C4-2B (cell line): ENCODE results near the gene MBL2.

Experiments used
- CTCF ChIP-seq: fragments of 450-650 bp; conservative IDR thresholded peaks from 2 replicates; pipeline ENCODE4 v1.5.1; 2017; ENCODE audit warnings: mild to moderate bottlenecking
- ZFX ChIP-seq: fragments of 450-650 bp; IDR thresholded peaks from 2 replicates; pipeline ENCODE4 v1.6.1; 2017

- TF ChIP-seq CTCF: no peak
- no peak for TF ChIP-seq ZFX
Measured at GRCh38 chr10:52785418-52785817, 12.8 kb upstream of the MBL2 start.
